MV-4-11 (cell line): ENCODE measurements around the gene TTLL11.
"Not testable (repeated sequence)": the region's sequence is repeated elsewhere in the genome, so short reads cannot be mapped to it uniquely, and the experiment has no call there.

ENCODE experiments used
- DNase-seq: peaks from one replicate; lab custom pipeline; 2025; lab: John Stamatoyannopoulos, UW

TTLL11 gene

GRCh38 chr9:122125158-122125508 is 32.0 kb upstream of the TTLL11 start:
- peak; percentile 50 for DNase-seq

GRCh38 chr9:122124528-122124927 is 31.4 kb upstream of the TTLL11 start:
- DNase-seq = no peak

GRCh38 chr9:122124048-122124447 is 30.9 kb upstream of the TTLL11 start:
- DNase-seq = no peak

- peak; percentile 35 for DNase-seq
These were observed 30.0 kb upstream of the TTLL11 start for GRCh38 chr9:122122903-122123632.

GRCh38 chr9:122122468-122122867 is 29.4 kb upstream of the TTLL11 start:
- DNase-seq = no peak

- DNase-seq = no peak
These were observed 28.8 kb upstream of the TTLL11 start for GRCh38 chr9:122121931-122122330.

GRCh38 chr9:122121391-122121790 is 28.3 kb upstream of the TTLL11 start:
- DNase-seq = no peak

GRCh38 chr9:122120316-122121071 is 27.4 kb upstream of the TTLL11 start:
- no peak for DNase-seq

- no peak for DNase-seq
These were observed 26.6 kb upstream of the TTLL11 start for GRCh38 chr9:122119721-122120120.

GRCh38 chr9:122119166-122119521 is 26.0 kb upstream of the TTLL11 start:
- DNase-seq = no peak

- no peak for DNase-seq
These were observed 25.4 kb upstream of the TTLL11 start for GRCh38 chr9:122118343-122119165.

GRCh38 chr9:122117241-122117640 is 24.1 kb upstream of the TTLL11 start:
- DNase-seq = not testable (repeated sequence)

- DNase-seq = no peak
These were observed 23.5 kb upstream of the TTLL11 start for GRCh38 chr9:122116448-122117173.

GRCh38 chr9:122116040-122116439 is 22.9 kb upstream of the TTLL11 start:
- DNase-seq = no peak

- DNase-seq = no peak
These were observed 22.3 kb upstream of the TTLL11 start for GRCh38 chr9:122115176-122116035.

- DNase-seq = no peak
These were observed 20.5 kb upstream of the TTLL11 start for GRCh38 chr9:122113574-122113973.

- no peak for DNase-seq
These were observed 19.1 kb upstream of the TTLL11 start for GRCh38 chr9:122112238-122112637.

GRCh38 chr9:122111413-122112085 is 18.4 kb upstream of the TTLL11 start:
- DNase-seq = no peak

- DNase-seq = no peak
These were observed 17.2 kb upstream of the TTLL11 start for GRCh38 chr9:122110100-122110833.
